GM21529 (cell line): ENCODE data around the gene GCC1.

Experiments used
- ATAC-seq: cut with Tn5 transposase; IDR thresholded peaks from one replicate; pipeline ENCODE4 v1.9.1; 2021; ENCODE audit not compliant: unreplicated experiment

The GCC1 gene

GRCh38 chr7:127539116-127539515, 46.3 kb downstream of the GCC1 start:
- ATAC-seq: no peak

- no peak for ATAC-seq
Observed at GRCh38 chr7:127536741-127537140, 48.7 kb downstream of the GCC1 start.

GRCh38 chr7:127536394-127536691, 49.1 kb downstream of the GCC1 start:
- no peak for ATAC-seq

- no peak for ATAC-seq
Observed at GRCh38 chr7:127535546-127536393, 49.6 kb downstream of the GCC1 start.

GRCh38 chr7:127534636-127535035, 50.8 kb downstream of the GCC1 start:
- no peak for ATAC-seq

GRCh38 chr7:127532736-127533135, 52.7 kb downstream of the GCC1 start:
- ATAC-seq: no peak

- ATAC-seq: no peak
Observed at GRCh38 chr7:127532151-127532550, 53.2 kb downstream of the GCC1 start.
